H1 (cell line): ENCODE measurements around the gene CR2. TPM values are rescaled to one million over a fixed set of nuclear protein-coding genes. Genes with fewer than 3 reads are reported as not detected.

ENCODE experiments used
- CTCF ChIA-PET: fragments of 300-600 bp; sonication (Branson Sonifier 250); formaldehyde crosslinking; loops from one replicate; lab custom pipeline; 2021; ENCODE audit not compliant: partially characterized antibody; lab: Charles Lee
- POLR2A ChIA-PET: fragments of 300-600 bp; sonication (Branson Sonifier 250); formaldehyde crosslinking; loops from one replicate; lab custom pipeline; 2021; ENCODE audit warnings: inconsistent platforms; ENCODE audit not compliant: partially characterized antibody; lab: Charles Lee
- DNase-seq, 2 experiments: peaks; one replicate each; pipeline versions ENCODE4 v3.0.0 to v3.0.0-alpha.2; 2010 to 2022; ENCODE audit warnings: low spot score in 2 of 2, low read depth in 1 of 2, mixed read lengths in 1 of 2
- FAIRE-seq: peaks from 2 replicates; lab custom pipeline; 2011; peaks lifted over from hg19 to GRCh38; lab: Jason Lieb, UNC
- H2AFZ ChIP-seq: 2 replicates; pipeline ENCODE4 v1.8.1; 2012; ENCODE audit warnings: low read length, inconsistent platforms
- H2AK5ac ChIP-seq: 2 replicates; pipeline ENCODE4 v1.6.1; 2013; ENCODE audit warnings: low read depth, low read length
- H2BK120ac ChIP-seq: replicated peaks from 2 replicates; pipeline ENCODE3; 2013; ENCODE audit warnings: low read depth, low read length, inconsistent platforms
- H2BK12ac ChIP-seq: 2 replicates; pipeline ENCODE4 v1.6.1; 2013; ENCODE audit warnings: low read depth, low read length
- H2BK15ac ChIP-seq: 2 replicates; pipeline ENCODE4 v1.6.1; 2013; ENCODE audit warnings: low read length
- H2BK20ac ChIP-seq: 2 replicates; pipeline ENCODE4 v1.6.1; 2013; ENCODE audit warnings: low read length
- H2BK5ac ChIP-seq: 2 replicates; pipeline ENCODE4 v1.6.1; 2013; ENCODE audit warnings: low read depth, low read length
- H3K14ac ChIP-seq: 2 replicates; pipeline ENCODE4 v1.6.1; 2013; ENCODE audit warnings: inconsistent platforms; ENCODE audit not compliant: insufficient read length
- H3K18ac ChIP-seq: 2 replicates; pipeline ENCODE4 v1.6.1; 2013; ENCODE audit warnings: low read length; ENCODE audit errors: extremely low read depth
- H3K23ac ChIP-seq: 2 replicates; pipeline ENCODE4 v1.6.1; 2013; ENCODE audit warnings: inconsistent platforms; ENCODE audit not compliant: insufficient read length
- H3K23me2 ChIP-seq: 2 replicates; pipeline ENCODE4 v1.6.1; 2013; ENCODE audit warnings: low read depth, low read length
- H3K27ac ChIP-seq: 2 replicates; pipeline ENCODE4 v1.6.1; 2011; ENCODE audit warnings: low read depth, low read length, inconsistent platforms
- H3K27me3 ChIP-seq, 4 experiments: replicated peaks in 1 of 4; 1 replicate in 1 of 4; 2 replicates in 3 of 4; pipeline versions ENCODE4 v1.6.1 to v1.8.1; 2011 to 2013; ENCODE audit warnings: low read length in 3 of 4, mild to moderate bottlenecking in 3 of 4, inconsistent platforms in 2 of 4, mixed read lengths in 2 of 4, moderate library complexity in 1 of 4; ENCODE audit not compliant: control insufficient read depth in 3 of 4, insufficient read depth in 3 of 4; ENCODE audit errors: extremely low read depth in 1 of 4
- H3K36me3 ChIP-seq, 4 experiments: 2 replicates each; pipeline versions ENCODE4 v1.6.1 to v1.8.1; 2011 to 2013; ENCODE audit warnings: mild to moderate bottlenecking in 4 of 4, low read length in 3 of 4, moderate library complexity in 2 of 4, control low read depth in 1 of 4, inconsistent platforms in 1 of 4; ENCODE audit not compliant: insufficient read depth in 4 of 4, control insufficient read depth in 2 of 4
- H3K4ac ChIP-seq: replicated peaks from 2 replicates; pipeline ENCODE3; 2013; ENCODE audit warnings: low read length, low read depth, mixed read lengths, inconsistent platforms; ENCODE audit not compliant: insufficient read length
- H3K4me1 ChIP-seq, 4 experiments: replicated peaks in 1 of 4; 1 replicate in 1 of 4; 2 replicates in 3 of 4; pipeline versions ENCODE4 v1.6.1 to v1.8.1; 2011 to 2013; ENCODE audit warnings: low read length in 3 of 4, inconsistent platforms in 2 of 4, mixed read lengths in 1 of 4; ENCODE audit not compliant: insufficient read depth in 4 of 4, control insufficient read depth in 3 of 4
- H3K4me2 ChIP-seq, 2 experiments: 2 replicates each; pipeline versions ENCODE4 v1.6.1 to v1.8.1; 2011 to 2013; ENCODE audit warnings: low read depth in 2 of 2, low read length in 2 of 2, control low read depth in 1 of 2, inconsistent platforms in 1 of 2, mild to moderate bottlenecking in 1 of 2; ENCODE audit not compliant: insufficient read depth in 1 of 2
- H3K4me3 ChIP-seq, 4 experiments: fragments of 200-600, 300-600 bp in 1 of 4; sonication (generic), shearing (Covaris generic), sonication (Bioruptor Twin) in 1 of 4; 2 replicates each; pipeline versions ENCODE4 v1.5.1 to v1.8.1; 2011 to 2016; ENCODE audit warnings: low read length in 4 of 4, low read depth in 3 of 4, control low read depth in 2 of 4, inconsistent platforms in 2 of 4, mild to moderate bottlenecking in 2 of 4, mixed read lengths in 1 of 4, moderate library complexity in 1 of 4; ENCODE audit not compliant: insufficient read depth in 2 of 4; ENCODE audit errors: extremely low read depth in 1 of 4
- H3K56ac ChIP-seq: replicated peaks from 2 replicates; pipeline ENCODE3; 2013; ENCODE audit warnings: low read depth, mild to moderate bottlenecking, mixed read lengths, low read length, inconsistent platforms; ENCODE audit not compliant: insufficient read length
- H3K79me1 ChIP-seq: 2 replicates; pipeline ENCODE4 v1.6.1; 2013; ENCODE audit warnings: low read depth, low read length, control low read depth
- H3K79me2 ChIP-seq, 2 experiments: 2 replicates each; pipeline versions ENCODE4 v1.6.1 to v1.8.1; 2012 to 2013; ENCODE audit warnings: low read length in 2 of 2, mild to moderate bottlenecking in 2 of 2, inconsistent platforms in 1 of 2; ENCODE audit not compliant: insufficient read depth in 2 of 2, control insufficient read depth in 1 of 2
- H3K9ac ChIP-seq, 4 experiments: replicated peaks in 1 of 4; 1 replicate in 1 of 4; 2 replicates in 3 of 4; pipeline versions ENCODE4 v1.6.1 to v1.8.1; 2011 to 2013; ENCODE audit warnings: low read depth in 3 of 4, low read length in 3 of 4, control low read depth in 2 of 4, mild to moderate bottlenecking in 2 of 4, moderate library complexity in 2 of 4, inconsistent platforms in 1 of 4; ENCODE audit errors: extremely low read depth in 1 of 4
- H3K9me3 ChIP-seq, 2 experiments: 2 replicates each; pipeline versions ENCODE4 v1.6.1 to v1.8.1; 2012 to 2013; ENCODE audit warnings: mild to moderate bottlenecking in 2 of 2, moderate library complexity in 2 of 2, control low read depth in 1 of 2, inconsistent platforms in 1 of 2, low read depth in 1 of 2, low read length in 1 of 2, mixed read lengths in 1 of 2; ENCODE audit not compliant: insufficient read depth in 2 of 2
- H4K20me1 ChIP-seq, 2 experiments: replicated peaks in 1 of 2; 2 replicates each; pipeline versions ENCODE3 to v1.8.1; 2011 to 2013; ENCODE audit warnings: inconsistent platforms in 2 of 2, low read length in 2 of 2, mild to moderate bottlenecking in 1 of 2; ENCODE audit not compliant: insufficient read depth in 2 of 2, control insufficient read depth in 1 of 2
- H4K5ac ChIP-seq: 2 replicates; pipeline ENCODE4 v1.6.1; 2013; ENCODE audit warnings: low read length, low read depth, mixed read lengths, inconsistent platforms; ENCODE audit not compliant: insufficient read length
- H4K8ac ChIP-seq: 2 replicates; pipeline ENCODE4 v1.8.0; 2013; ENCODE audit warnings: mild to moderate bottlenecking, moderate library complexity, low read length, inconsistent platforms; ENCODE audit not compliant: insufficient read depth; ENCODE audit errors: extremely low read depth
- H4K91ac ChIP-seq: replicated peaks from 2 replicates; pipeline ENCODE3; 2013; ENCODE audit warnings: low read length, mixed read lengths, inconsistent platforms; ENCODE audit not compliant: insufficient read length
- WGBS, 2 experiments: shearing (Covaris generic) in 1 of 2; methylation state at CpG; one replicate each; pipeline versions ENCODE4 v1.1.6 to v1.1.7; 2013 to 2015; ENCODE audit warnings: low lambda C conversion rate in 2 of 2, mixed read lengths in 2 of 2, inconsistent platforms in 1 of 2, low coverage in 1 of 2, missing lambda C conversion rate in 1 of 2; ENCODE audit not compliant: insufficient replicate concordance in 2 of 2, insufficient coverage in 1 of 2, insufficient read length in 1 of 2; ENCODE audit errors: extremely low coverage in 1 of 2, missing lambda C conversion rate in 1 of 2; 5-methylcytosine and 5-hydroxymethylcytosine counted together
- polyA plus RNA-seq, 7 experiments: library from polyadenylated mRNA; depleted of rRNA in 3 of 7; stranded (reverse) in 5 of 7; unstranded in 2 of 7; fragments of >200 nt in 5 of 7; fragments of 200-250 nt in 2 of 7; gene quantifications; 1 replicate in 5 of 7; 2 replicates in 1 of 7; 4 replicates in 1 of 7; pipeline versions ENCODE4 v1.2.1 to v1.2.3, GENCODE V29; 2011 to 2013; ENCODE audit warnings: missing spikeins in 2 of 7, mixed read lengths in 2 of 7
- total RNA-seq: library from RNA; stranded (reverse); fragmentation: NEBNext Ultra II Directional; extraction: Animal tissue kit (Norgen Biotek cat#: 25700); gene quantifications from 2 replicates; pipeline ENCODE4 v1.2.1, GENCODE V29; 2021

Gene CR2
- total and polyA plus RNA-seq, 2 of the 8 experiments (the other 6 are each of a cell fraction or from before 2014, with no cell fraction given) = 1.7 to 3.0 TPM

- Histone ChIP-seq H2BK120ac (no peak overlapping the region), H3K4me3 (no peak overlapping the region), H3K36me3 (no peaks in the 10 kb centered on the region), H3K27ac (no peak overlapping the region), H3K79me2 (no peaks in the 10 kb centered on the region), H3K14ac (no peak overlapping the region), H3K9me3 (no peaks in the 10 kb centered on the region), H4K20me1 (no peaks in the 10 kb centered on the region), H2BK5ac (no peak overlapping the region), H2BK12ac (no peak overlapping the region), H2BK15ac (no peak overlapping the region), H4K8ac (no peak overlapping the region), H3K23ac (no peak overlapping the region), H3K4me2 (no peak overlapping the region), H3K9ac (no peak overlapping the region), H4K5ac (no peak overlapping the region), H3K18ac (no peak overlapping the region), H3K79me1 (no peaks in the 10 kb centered on the region), H3K56ac (no peak overlapping the region), H2AFZ (no peak overlapping the region), H3K4ac (no peak overlapping the region), H2AK5ac (no peak overlapping the region), H4K91ac (no peak overlapping the region), H3K23me2 (no peaks in the 10 kb centered on the region), H3K4me1 (no peaks in the 10 kb centered on the region), H3K27me3 (no peaks in the 10 kb centered on the region), H2BK20ac (no peak overlapping the region)
- 92% methylated on average over 1 of the region's 1 CpG; no CpG with 5 or more reads in 1 of the 2 experiments for WGBS, 2 experiments
- no peak for DNase-seq
- FAIRE-seq = no peak
- ChIA-PET CTCF (interaction anchor here (1.4 to 3.0 kb wide), 2 partner anchors 13 to 147 kb away, joined by 4 to 14 read pairs; no protein-coding TSS in a partner anchor), POLR2A (no interaction called here)
These were observed 35.8 kb upstream of the CR2 start for GRCh38 chr1:207418351-207418750.
